ENCODE results near the gene INSYN1.
"Not testable (repeated sequence)": the region's sequence is repeated elsewhere in the genome, so short reads cannot be mapped to it uniquely, and the experiment has no call there.

INSYN1 gene

DNA sequence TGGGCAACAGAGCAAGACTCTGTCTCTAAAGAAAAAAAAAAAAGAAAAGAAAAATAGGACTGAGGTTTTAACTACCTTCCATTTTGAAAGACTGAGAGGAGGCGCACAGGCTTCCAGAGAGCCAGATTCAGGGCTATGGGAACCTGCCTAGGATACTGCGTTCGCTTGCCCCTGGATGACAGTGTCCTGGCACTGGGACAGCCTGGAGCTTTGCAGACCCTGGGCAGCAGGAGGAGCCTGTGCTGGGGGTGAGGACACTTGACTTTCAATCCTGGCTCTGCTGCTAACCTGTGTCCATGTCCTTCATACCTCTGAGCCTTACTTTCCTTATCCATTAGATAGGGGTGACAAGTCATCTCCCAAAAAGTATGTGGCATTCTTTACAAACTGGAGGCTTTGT, 37.7 kb downstream of the INSYN1 start:
- no peak for DNase-seq (ENCODE audit: low read depth in 2 of 3, low spot score in 1 of 3)

DNA sequence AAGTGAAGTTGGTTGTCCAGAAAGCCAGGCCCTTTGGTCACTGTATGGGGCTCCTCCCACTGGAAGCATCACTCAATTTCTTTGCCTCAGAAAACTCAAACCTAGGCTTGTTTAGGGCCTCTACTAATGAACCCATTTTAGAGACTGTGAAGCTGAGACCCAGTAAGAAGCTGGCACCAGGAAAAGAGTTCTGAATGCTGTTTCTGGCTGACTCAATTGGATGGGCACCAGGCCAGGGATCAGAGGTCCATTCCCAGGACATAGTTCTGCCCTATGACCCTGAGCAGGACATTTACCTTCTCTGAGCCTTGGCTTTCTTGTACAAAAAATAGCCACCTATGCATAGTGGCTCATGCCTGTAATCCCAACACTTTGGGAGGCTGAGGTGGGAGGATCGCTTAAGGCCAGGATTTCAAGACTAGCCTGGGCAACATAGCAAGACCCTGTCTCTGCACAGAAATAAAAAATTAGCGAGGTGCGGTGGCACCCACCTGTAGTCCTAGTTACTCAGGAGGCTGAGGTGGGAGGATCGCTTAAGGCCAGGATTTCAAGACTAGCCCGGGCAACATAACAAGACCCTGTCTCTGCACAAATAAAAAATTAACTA, 38.4 kb downstream of the INSYN1 start:
- no peak for DNase-seq (ENCODE audit: low read depth in 2 of 3, low spot score in 1 of 3)

DNA sequence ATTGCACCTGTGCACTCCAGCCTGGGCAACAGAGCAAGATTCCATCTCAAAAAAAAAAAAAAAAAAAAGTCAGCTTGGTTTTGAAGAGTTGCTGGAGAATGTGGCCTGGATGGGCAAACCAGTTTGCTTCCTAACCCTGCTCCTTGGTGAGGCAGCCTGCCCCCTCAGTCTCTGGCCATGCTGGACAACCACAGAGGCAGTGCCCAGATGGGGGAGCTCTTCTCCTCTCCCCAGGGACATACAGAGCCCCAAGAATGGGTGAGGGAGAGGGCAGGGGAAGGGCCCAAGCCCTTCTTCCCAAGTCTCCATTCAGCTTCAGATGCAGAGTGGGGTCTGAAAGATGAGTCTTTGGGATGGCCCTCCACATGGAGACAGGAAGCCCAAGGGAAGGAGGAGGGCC, 41.0 kb downstream of the INSYN1 start:
- DNase-seq (ENCODE audit: low read depth in 2 of 3, low spot score in 1 of 3), result no peak

DNA sequence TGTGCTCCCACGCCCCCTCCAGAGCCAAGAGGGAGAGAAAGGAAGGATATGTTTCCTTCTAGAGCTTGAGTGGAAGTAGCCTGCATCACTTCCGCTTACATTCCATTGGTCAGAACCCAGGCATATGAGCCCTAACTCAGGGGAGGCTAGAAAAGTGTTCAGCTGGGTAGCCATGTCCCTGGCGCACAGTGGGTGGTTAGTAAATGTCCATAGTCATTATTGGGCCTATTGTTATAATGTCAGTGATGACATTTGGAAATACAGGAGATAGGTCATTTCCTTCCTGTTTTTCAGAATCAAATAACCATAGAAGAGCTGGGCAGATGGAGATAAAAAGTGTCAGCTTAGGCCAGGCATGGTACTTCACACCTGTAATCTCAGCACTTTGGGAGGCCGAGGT, 41.6 kb downstream of the INSYN1 start:
- DNase-seq (ENCODE audit: low read depth in 2 of 3, low spot score in 1 of 3), result no peak

DNA sequence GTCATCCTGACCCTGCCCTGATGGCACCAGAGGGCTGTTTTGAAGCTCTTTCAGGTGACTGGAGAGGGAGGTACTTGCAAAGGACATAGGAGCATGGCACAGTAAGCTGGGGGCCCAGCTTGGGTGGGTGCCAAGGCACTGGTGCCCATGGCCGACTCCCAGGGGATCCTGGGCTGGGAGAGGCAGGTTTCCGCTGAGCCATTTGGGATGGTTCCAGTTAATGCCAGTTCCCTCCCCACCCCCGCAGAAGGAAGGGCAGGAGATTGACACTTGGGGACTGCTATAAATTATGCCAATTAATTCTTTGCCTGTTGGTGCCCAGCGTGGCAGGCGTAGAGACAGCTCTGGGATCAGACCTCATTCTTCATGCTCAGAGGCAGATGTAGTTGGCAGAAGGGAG, 42.8 kb downstream of the INSYN1 start:
- DNase-seq (ENCODE audit: low read depth in 2 of 3, low spot score in 1 of 3), result no peak

DNA sequence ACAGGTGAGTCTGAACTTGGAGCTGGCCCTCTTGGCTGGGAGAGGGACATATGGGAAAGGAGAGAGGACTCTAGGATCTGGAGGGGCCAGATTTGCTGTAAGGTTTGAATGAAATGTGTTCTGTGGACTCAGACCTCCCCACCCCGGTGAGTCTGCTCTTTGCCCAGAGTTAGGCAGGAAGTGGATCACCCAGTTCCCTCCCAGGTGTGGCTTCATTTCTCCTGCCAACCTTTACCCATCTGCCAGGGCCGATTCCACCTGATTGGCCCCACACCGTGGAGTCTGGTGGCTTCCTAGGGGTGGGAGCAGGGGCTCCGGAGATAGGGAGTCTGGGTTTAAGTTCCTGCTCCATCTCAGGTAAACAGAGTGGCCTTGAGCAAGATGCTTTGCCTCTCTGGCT, 43.5 kb downstream of the INSYN1 start:
- DNase-seq (ENCODE audit: low read depth in 2 of 3, low spot score in 1 of 3), result no peak

DNA sequence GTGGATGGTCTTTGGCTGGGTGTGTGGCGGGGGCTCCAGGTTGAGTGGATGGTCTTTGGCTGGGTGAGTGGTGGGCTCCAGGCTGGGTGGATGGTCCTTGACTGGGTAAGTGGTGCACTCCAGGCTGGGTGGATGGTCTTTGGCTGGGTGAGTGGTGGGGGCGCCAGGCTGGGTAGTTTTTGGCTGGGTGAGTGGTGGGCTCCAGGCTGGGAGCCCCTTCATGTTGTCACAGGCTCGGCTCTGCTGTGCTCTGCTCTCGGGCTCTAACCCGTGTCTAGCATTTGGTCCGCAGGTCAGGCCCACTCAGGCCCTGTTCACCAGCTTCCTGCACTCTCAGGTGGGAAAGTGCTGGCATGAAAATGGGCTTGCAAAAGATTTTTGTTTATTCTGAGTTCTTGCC, 43.9 kb downstream of the INSYN1 start:
- DNase-seq (ENCODE audit: low read depth in 2 of 3, low spot score in 1 of 3), result no peak

DNA sequence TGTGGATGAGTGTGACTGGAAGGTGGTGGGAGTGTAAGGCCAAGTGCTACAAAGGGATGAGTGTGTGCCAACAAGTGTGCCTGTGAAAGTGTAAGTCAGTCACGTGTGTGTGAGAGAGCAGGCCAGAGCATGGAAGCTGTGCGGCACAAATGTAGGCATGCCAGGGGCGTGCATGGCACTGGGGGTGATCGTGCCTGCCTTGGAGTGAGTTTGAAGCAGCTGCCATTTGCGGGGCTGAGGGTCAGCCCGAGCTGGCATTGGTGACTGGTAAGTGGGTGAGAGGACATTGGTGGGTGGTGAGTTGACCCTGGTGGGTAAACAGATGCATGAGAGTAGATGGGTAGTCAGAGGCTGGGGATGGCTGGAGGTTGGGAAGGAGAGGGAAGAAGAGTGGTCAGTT, 44.5 kb downstream of the INSYN1 start:
- DNase-seq (ENCODE audit: low read depth in 2 of 3, low spot score in 1 of 3), result no peak

DNA sequence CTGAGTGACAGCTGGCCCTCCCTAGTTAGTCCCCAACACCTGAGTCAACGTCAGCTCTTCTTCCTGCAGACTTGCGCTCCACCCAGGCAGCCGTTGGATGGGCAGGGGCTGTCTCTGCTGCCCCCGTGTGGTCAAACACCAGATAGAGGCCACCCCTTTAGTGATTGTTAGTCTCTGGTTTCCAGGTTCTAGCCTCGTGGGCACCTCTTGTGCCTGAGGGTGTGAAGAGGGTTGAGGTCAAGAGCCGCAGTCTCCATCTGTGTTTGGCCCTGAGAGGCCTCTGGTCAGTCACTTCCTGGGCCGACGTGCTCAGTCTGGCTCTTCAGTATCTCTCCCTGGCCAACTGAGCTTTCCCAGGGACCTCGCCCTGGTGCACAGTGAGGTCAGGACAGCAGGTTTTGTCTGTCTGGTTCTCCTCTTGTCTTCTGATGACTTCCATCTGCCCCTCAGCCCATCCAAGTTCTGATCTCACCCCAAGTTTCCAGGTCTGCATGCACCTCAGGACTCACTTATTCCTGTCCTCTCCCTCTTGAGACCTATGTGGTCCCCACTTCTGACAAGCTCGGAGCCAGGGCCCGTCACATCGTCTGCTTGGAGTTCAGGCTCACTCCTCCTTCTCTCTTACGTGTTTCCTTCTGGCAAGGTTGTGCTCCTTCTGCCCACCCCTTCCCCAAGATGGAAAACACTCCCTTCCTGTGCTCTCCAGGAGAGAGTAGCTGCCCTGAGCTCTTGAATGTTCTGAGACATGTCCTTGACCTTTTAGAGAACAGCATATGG, 48.1 kb downstream of the INSYN1 start:
- DNase-seq (ENCODE audit: low read depth in 2 of 3, low spot score in 1 of 3), result peak; percentile 52 to 66 (median 53)

DNA sequence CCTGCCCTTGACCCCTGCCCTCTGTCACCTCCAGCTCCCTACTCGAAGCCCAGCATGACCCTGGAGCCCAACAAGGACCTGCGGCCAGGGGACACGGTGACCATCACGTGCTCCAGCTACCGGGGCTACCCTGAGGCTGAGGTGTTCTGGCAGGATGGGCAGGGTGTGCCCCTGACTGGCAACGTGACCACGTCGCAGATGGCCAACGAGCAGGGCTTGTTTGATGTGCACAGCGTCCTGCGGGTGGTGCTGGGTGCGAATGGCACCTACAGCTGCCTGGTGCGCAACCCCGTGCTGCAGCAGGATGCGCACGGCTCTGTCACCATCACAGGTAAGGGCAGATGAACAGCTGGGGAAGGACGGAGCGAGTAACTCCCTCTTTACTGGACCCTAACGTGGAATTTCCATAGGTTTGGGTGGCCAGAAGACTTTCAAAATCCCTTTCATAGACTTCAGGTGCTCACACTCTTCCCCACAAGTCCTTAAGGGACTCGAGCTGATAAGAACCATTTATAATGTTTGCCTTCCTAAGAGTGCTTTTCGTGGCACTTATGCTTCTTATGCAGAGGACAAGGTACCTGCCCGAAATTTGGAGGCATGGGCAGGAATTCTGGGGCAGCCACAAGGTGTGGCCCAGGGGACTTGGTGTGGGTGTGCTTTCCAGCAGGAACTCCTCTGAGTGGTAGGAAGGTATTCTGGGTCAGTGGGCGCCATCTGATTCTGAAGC, 48.8 kb downstream of the INSYN1 start:
- DNase-seq (ENCODE audit: low read depth in 2 of 3, low spot score in 1 of 3), result not testable (repeated sequence)

DNA sequence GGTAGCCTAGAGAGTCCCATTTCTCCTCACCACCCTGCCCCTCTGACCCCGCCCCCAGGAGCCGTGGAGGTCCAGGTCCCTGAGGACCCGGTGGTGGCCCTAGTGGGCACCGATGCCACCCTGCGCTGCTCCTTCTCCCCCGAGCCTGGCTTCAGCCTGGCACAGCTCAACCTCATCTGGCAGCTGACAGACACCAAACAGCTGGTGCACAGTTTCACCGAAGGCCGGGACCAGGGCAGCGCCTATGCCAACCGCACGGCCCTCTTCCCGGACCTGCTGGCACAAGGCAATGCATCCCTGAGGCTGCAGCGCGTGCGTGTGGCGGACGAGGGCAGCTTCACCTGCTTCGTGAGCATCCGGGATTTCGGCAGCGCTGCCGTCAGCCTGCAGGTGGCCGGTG, 49.5 kb downstream of the INSYN1 start:
- not testable (repeated sequence) for DNase-seq (ENCODE audit: low read depth in 2 of 3, low spot score in 1 of 3)

DNA sequence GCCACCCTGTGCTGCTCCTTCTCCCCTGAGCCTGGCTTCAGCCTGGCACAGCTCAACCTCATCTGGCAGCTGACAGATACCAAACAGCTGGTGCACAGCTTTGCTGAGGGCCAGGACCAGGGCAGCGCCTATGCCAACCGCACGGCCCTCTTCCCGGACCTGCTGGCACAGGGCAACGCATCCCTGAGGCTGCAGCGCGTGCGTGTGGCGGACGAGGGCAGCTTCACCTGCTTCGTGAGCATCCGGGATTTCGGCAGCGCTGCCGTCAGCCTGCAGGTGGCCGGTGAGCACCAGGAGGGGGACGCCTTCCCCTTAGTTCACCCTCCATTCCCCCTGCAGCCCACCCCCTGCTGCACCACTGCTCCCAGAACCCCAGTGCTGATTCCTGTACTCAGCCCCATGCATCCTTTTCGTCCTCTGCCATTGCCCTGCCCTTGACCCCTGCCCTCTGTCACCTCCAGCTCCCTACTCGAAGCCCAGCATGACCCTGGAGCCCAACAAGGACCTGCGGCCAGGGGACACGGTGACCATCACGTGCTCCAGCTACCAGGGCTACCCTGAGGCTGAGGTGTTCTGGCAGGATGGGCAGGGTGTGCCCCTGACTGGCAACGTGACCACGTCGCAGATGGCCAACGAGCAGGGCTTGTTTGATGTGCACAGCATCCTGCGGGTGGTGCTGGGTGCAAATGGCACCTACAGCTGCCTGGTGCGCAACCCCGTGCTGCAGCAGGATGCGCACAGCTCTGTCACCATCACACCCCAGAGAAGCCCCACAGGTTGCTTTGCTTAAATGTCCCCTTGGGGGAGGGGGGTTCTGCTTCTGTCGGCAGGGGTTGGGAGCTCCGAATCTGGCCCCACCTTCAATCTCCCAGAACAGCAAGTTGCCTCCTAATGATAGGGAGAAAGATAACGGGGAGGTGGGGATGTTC, 50.6 kb downstream of the INSYN1 start:
- not testable (repeated sequence) for DNase-seq (ENCODE audit: low read depth in 2 of 3, low spot score in 1 of 3)

DNA sequence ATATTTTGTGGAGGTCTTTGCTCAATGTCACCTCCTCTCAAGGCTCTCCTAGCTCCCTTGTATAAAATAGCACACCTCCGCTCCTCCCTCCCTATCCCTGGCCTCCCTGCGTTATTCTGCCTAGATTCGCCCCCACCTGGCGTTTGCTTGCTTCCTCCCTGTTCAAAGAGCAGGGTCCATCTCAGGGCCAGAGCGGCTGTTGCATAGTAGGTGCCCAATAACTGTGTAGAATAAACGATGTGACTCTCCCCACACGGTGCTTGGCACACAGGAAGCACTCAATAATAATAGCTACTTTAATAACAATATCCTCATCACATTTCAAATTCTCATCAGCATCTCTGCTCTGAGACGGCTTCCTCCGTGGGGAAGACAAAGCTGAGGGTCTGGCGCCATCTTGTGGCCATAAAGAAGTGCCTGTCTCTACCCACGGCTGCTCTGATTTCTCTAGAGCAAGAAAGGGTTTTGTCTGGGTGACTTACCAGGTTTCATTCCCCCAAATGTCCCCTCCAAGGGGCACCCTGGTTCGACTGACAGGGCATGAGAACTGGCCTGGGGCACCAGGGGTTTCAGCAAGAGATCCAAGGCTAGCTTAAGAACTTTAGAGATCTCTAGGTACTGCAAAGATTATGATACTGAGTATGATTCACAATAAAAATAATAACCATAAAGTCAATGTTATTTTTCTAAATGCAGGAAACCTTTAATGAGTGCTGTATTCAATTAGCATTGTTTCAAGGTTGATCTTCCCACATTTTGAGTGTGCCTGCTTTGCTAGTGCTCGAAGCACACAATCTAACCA, 52.9 kb downstream of the INSYN1 start:
- peak; percentile 56 to 70 (median 69) for DNase-seq (ENCODE audit: low read depth in 2 of 3, low spot score in 1 of 3)

DNA sequence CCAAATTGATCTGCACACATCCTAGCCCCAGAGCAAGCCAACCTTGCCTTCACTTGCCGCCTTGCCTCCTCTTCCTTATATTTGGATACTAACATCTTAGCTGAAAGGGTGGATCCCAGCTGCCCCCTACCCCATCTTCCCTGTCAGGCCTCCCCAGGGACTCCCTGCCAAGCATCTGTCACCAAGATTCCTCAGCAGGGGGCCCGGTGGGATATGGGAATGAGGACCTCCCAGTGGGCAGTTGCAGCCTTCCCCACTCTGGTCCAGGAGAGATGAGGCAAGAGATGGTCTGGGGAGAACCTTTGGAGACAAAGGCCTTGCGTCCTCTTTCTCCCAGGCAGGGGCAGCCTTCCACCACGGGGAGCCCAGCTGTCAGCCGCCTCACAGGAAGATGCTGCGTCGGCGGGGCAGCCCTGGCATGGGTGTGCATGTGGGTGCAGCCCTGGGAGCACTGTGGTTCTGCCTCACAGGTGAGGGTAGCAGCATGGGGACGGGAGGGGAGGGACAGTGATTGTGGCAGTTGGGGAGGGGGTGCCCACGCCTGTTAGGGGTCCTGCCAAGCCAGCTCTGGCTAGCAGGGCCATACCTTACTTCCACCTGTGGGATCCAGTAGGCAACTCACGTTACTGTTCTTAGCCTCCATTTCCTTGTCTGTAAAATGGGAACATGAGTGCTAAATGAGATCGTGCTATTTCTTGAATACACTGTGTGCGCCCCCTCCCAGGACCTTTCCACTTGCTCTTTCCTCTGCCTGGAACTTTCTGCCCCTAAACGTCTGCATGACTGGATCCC, 53.7 kb downstream of the INSYN1 start:
- no peak for DNase-seq (ENCODE audit: low read depth in 2 of 3, low spot score in 1 of 3)

DNA sequence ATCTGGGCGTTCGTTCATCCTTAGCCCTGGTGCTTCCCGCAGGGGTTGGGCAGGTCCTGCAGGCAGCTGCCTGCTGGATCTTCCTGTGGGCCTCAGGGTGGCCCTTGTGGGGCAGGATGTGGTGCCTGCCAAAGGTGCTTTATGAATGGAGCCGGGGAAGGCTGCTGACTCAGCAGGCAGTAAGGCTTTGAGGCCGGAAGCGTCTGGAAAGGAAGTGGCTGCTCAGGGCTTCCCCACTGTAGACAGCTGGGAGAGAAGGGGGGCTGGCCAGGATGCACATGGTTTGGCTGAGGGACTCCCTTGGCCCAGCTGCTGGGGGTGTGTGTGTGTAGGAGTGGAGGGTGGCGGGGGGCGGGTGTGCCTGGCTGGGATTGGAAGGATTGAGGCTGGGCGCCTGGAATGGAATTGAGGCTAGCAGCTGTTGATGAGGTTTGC, 56.1 kb downstream of the INSYN1 start:
- peak; percentile 65 to 74 (median 73) for DNase-seq (ENCODE audit: low read depth in 2 of 3, low spot score in 1 of 3)

DNA sequence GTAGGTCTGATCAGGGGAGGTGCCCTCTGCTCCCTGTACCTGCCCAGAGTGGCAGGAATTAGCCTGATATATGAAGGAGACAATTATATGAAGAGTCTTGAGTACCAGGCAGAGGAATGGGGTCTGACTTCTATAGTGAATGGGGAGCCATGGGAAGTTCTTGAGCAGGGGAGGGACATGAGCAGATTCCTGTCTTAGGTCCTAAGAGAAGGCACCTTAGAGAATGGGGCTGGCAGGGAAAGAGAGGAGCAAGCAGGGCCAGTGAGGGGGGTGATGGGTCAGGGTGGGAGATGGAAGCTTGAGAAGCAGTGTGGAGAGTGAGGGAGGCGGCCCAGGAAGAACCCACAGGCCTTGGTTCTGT, 56.5 kb downstream of the INSYN1 start:
- no peak for DNase-seq (ENCODE audit: low read depth in 2 of 3, low spot score in 1 of 3)

DNA sequence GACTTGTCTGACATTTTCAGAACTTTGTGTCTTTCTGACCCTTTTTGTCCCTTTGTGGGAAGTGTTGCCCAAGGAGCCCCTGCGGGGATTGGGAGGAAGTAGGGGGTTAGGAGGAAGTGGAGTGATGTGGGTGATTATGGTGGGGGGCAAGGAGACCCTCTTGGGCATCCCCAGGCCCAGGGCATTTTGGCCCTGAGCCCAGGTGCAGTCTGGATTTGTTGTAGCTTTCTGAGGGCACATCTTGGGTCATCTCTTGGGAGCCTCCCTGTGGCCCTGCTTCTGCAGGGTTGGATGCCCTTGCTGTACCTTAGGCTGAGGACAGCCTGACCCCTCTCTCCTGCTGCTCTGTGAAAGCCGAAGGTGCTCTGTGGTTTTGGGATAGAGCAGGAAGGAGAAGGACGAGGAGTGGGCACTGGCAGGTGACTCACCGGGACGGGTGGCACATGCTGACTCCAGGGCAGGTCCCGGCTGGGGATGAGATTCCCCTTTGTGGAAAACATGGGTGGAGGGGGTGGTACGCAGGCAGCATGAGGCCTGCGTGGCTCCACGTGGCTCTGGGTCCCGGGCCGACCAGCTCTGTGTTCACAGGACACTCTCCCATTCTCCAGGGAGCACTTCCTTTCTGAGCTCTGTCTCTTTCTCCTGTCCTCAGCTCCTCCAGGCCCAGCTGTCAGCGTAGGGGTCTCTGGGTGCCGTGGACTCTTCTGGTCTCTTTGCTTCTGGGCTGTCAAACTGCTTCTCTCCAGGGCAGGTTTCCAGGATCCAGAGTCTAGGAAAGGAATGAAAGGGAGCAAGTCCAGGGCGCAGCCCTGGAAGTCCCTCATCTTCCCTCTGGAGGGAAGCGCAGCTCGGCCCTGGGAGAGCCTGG, 57.1 kb downstream of the INSYN1 start:
- DNase-seq (ENCODE audit: low read depth in 2 of 3, low spot score in 1 of 3), result no peak

DNA sequence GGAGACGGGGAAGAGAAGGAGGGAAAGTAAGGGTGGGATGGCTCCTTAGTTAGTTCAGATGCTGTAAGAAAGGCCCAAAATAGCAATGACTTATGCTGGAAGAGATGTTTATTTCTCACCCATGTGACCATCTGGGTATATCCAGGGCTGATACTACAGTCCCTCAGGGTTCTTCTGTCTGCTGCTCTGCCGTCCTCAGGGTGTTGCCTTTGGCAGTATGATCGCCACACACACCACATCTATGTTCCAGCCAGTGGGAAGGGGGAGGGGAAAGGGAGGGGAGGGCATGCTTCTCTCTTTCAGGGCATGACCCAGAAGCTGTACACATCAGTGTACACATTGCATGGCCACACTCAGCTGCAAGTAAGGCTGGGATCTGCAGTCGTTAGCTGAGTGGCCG, 58.7 kb downstream of the INSYN1 start:
- no peak for DNase-seq (ENCODE audit: low read depth in 2 of 3, low spot score in 1 of 3)

DNA sequence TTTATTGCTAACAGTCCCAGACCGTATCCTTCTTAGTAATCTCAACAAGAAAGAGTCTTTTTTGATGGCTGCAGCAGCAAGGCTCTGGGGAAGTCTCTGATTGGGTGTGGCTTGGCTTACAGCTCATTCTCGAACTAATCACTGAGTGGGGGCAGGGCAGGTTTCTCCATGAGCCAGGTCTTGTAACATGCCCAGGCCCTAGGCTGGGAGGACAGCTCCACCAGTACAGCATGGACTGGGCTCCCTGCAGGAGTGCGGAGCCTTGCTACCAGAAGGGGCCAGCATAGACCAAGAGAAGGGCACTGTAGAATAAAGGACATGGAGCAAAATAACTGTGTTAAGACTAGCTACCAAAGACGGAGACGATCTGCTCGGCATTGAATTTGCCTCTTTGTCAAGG, 61.8 kb downstream of the INSYN1 start:
- DNase-seq (ENCODE audit: low read depth in 2 of 3, low spot score in 1 of 3), result no peak
